ENCODE data around the gene TPSD1.

DNA sequence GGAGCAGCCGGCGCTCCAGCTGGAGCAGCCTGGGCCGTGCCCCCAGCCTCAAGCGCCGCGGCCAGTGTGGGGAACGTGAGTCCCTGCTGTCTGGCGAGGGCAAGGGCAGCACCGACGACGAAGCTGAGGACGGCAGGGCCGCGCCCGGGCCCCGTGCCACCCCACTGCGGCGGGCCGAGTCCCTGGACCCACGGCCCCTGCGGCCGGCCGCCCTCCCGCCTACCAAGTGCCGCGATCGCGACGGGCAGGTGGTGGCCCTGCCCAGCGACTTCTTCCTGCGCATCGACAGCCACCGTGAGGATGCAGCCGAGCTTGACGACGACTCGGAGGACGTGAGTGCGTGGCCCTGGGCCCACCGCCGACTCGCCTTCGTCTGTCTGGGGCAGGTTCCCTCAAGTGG lies 46.8 kb upstream of the TPSD1 start:
- no peak for TF ChIP-seq POLR2AphosphoS5 (IDR thresholded peaks at IDR 0.05; ENCODE audit: low read depth, low read length)
- TF ChIP-seq POLR2A (IDR thresholded peaks at IDR 0.05; ENCODE audit: low read depth, low read length), result no peak
- TF ChIP-seq TAF1 (IDR thresholded peaks at IDR 0.05; ENCODE audit: low read depth, low read length), result no peak
- TF ChIP-seq PAX5 (IDR thresholded peaks at IDR 0.05; ENCODE audit: insufficient read depth, low read length, severe bottlenecking), result no peak
